Upper lobe of left lung (tissue), 6 donors: ENCODE results near the gene DENND5A. TPM values are rescaled to one million over a fixed set of nuclear protein-coding genes. Genes with fewer than 3 reads are reported as not detected.

Experiments
- ATAC-seq, 2 donors: fragments of 200-7000 bp; cut with Tn5 transposase; one replicate each; pipeline ENCODE4 v1.9.1; 2022; ENCODE audit warnings: mild to moderate bottlenecking in 2 of 2, moderate library complexity in 2 of 2; ENCODE audit not compliant: low FRiP score in 2 of 2
- DNase-seq, 2 donors: peaks; one replicate each; pipeline ENCODE4 v3.0.0-alpha.2; 2019 to 2020
- H3K27ac ChIP-seq, 4 donors: fragments of 200-600 bp; sonication (generic); one replicate each; pipeline ENCODE4 v1.5.1; 2016 to 2019
- H3K27me3 ChIP-seq, 4 donors: fragments of 200-600 bp; sonication (generic); one replicate each; pipeline ENCODE4 v1.5.1; 2017 to 2019
- H3K36me3 ChIP-seq, 4 donors: fragments of 200-600 bp; sonication (generic); one replicate each; pipeline ENCODE4 v1.5.1; 2016 to 2019
- H3K4me1 ChIP-seq, 4 donors: fragments of 200-600 bp; sonication (generic); one replicate each; pipeline ENCODE4 v1.5.1; 2018 to 2019
- H3K4me3 ChIP-seq, 4 donors: fragments of 200-600 bp; sonication (generic); one replicate each; pipeline ENCODE4 v1.5.1; 2017 to 2019; ENCODE audit warnings: mild to moderate bottlenecking in 2 of 4, moderate library complexity in 1 of 4
- H3K9me3 ChIP-seq, 4 donors: fragments of 200-600 bp; sonication (generic); one replicate each; pipeline ENCODE4 v1.5.1; 2018 to 2019
- CTCF ChIP-seq, 6 experiments: fragments of 450-650 bp in 4 of 6; fragments of 200-600 bp in 2 of 6; sonication (generic) in 2 of 6; IDR thresholded peaks; one replicate each; pipeline ENCODE4 v1.5.1; 2016 to 2019; ENCODE audit warnings: antibody characterized with exemption in 6 of 6
- EP300 ChIP-seq, 4 donors: sonication (generic); formaldehyde crosslinking; IDR thresholded peaks; one replicate each; pipeline ENCODE4 v1.5.1; 2017; ENCODE audit warnings: antibody characterized with exemption in 4 of 4, control low read depth in 2 of 4
- POLR2A ChIP-seq, 4 donors: fragments of 450-650 bp; IDR thresholded peaks; one replicate each; pipeline ENCODE4 v1.5.1; 2016 to 2017; ENCODE audit warnings: antibody characterized with exemption in 4 of 4, mild to moderate bottlenecking in 2 of 4
- POLR2AphosphoS5 ChIP-seq, 2 donors: sonication (generic); formaldehyde crosslinking; IDR thresholded peaks; one replicate each; pipeline ENCODE4 v1.5.1; 2017; ENCODE audit warnings: antibody characterized with exemption in 2 of 2
- WGBS, 2 donors: methylation state at CpG; one replicate each; pipeline ENCODE4 v1.1.5; 2017 to 2018; 5-methylcytosine and 5-hydroxymethylcytosine counted together
- total RNA-seq, 6 donors: library from RNA; depleted of rRNA in 4 of 6; stranded (reverse); fragments of >200 nt in 4 of 6; gene quantifications; one replicate each; pipeline versions ENCODE4 v1.1.0 to v1.2.1, GENCODE V29; 2016 to 2021
- donor health status: DM: no; HTN: no; CAD: no; lungs with moderate emphysema.
- donor health status: DM: no; HTN: yes; CAD: no; lungs with severe emphysema.

The DENND5A gene
- total RNA-seq, 6 donors from 2014 or later: 84.4 to 159 (median 98.8) TPM

- WGBS, 2 donors: 83% methylated on average over 4 of the region's 4 CpGs
- Histone ChIP-seq H3K36me3 (peaks cover 7 to 44% (median 22%) of the 10 kb centered on the region in 4 donors), H3K4me1 (peaks cover 0 to 6% (median 0%) of the 10 kb centered on the region in 4 donors), H3K9me3 (no peaks in the 10 kb centered on the region), H3K27me3 (no peaks in the 10 kb centered on the region), H3K27ac (no peak overlapping the region), H3K4me3 (no peak overlapping the region)
- no peak for ATAC-seq
- no peak for DNase-seq
- TF ChIP-seq CTCF (IDR thresholded peaks at IDR 0.05) (no peak), EP300 (IDR thresholded peaks at IDR 0.05) (no peak), POLR2AphosphoS5 (IDR thresholded peaks at IDR 0.05) (no peak), POLR2A (IDR thresholded peaks at IDR 0.05) (no peak)
Observed at GRCh38 chr11:9178716-9179115, 86.4 kb downstream of the DENND5A start.

- Histone ChIP-seq H3K27ac (no peak overlapping the region), H3K4me1 (peaks cover 0 to 6% (median 0%) of the 10 kb centered on the region in 4 donors), H3K4me3 (no peak overlapping the region), H3K9me3 (no peaks in the 10 kb centered on the region), H3K36me3 (peaks cover 7 to 52% (median 22%) of the 10 kb centered on the region in 4 donors), H3K27me3 (no peaks in the 10 kb centered on the region)
- ATAC-seq (no peak), DNase-seq (no peak)
- WGBS, 2 donors: 97 to 100% methylated on average over 2 of the region's 2 CpGs
- no peak for TF ChIP-seq POLR2AphosphoS5 (IDR thresholded peaks at IDR 0.05)
- no peak for TF ChIP-seq CTCF (IDR thresholded peaks at IDR 0.05)
- no peak for TF ChIP-seq EP300 (IDR thresholded peaks at IDR 0.05)
- TF ChIP-seq POLR2A (IDR thresholded peaks at IDR 0.05): no peak
Observed at GRCh38 chr11:9177438-9178091, 87.6 kb downstream of the DENND5A start.

GRCh38 chr11:9176550-9176949, 88.6 kb downstream of the DENND5A start:
- Histone ChIP-seq H3K4me1 (peaks cover 0 to 6% (median 0%) of the 10 kb centered on the region in 4 donors), H3K36me3 (peaks cover 7 to 58% (median 22%) of the 10 kb centered on the region in 4 donors), H3K4me3 (no peak overlapping the region), H3K9me3 (no peaks in the 10 kb centered on the region), H3K27me3 (no peaks in the 10 kb centered on the region), H3K27ac (no peak overlapping the region)
- TF ChIP-seq POLR2A (IDR thresholded peaks at IDR 0.05) (no peak), EP300 (IDR thresholded peaks at IDR 0.05) (no peak), POLR2AphosphoS5 (IDR thresholded peaks at IDR 0.05) (no peak), CTCF (IDR thresholded peaks at IDR 0.05) (no peak)
- DNase-seq: no peak
- ATAC-seq: no peak

GRCh38 chr11:9176136-9176535, 89.0 kb downstream of the DENND5A start:
- H3K9me3 ChIP-seq: no peaks in the 10 kb centered on the region
- H3K4me1 ChIP-seq: peaks cover 0 to 3% (median 0%) of the 10 kb centered on the region in 4 donors
- DNase-seq (no peak), ATAC-seq (no peak)
- no peaks in the 10 kb centered on the region for H3K27me3 ChIP-seq
- H3K36me3 ChIP-seq: peaks cover 7 to 58% (median 22%) of the 10 kb centered on the region in 4 donors
- TF ChIP-seq EP300 (IDR thresholded peaks at IDR 0.05): no peak
- no peak overlapping the region for H3K27ac ChIP-seq
- no peak overlapping the region for H3K4me3 ChIP-seq

GRCh38 chr11:9172389-9172788, 92.8 kb downstream of the DENND5A start:
- peaks cover 0 to 60% (median 17%) of the 10 kb centered on the region in 4 donors for H3K36me3 ChIP-seq
- H3K4me3 ChIP-seq: no peak overlapping the region
- DNase-seq (no peak), ATAC-seq (no peak)
- no peak overlapping the region for H3K27ac ChIP-seq
- no peaks in the 10 kb centered on the region for H3K9me3 ChIP-seq
- 93 to 99% methylated on average over 5 of the region's 5 CpGs for WGBS, 2 donors
- no peaks in the 10 kb centered on the region for H3K27me3 ChIP-seq
- TF ChIP-seq CTCF (IDR thresholded peaks at IDR 0.05) (no peak), POLR2A (IDR thresholded peaks at IDR 0.05) (no peak), EP300 (IDR thresholded peaks at IDR 0.05) (no peak), POLR2AphosphoS5 (IDR thresholded peaks at IDR 0.05) (no peak)
- H3K4me1 ChIP-seq: no peaks in the 10 kb centered on the region
